GM18505 (cell line): ENCODE measurements around the gene ARMH2.
"Not testable (repeated sequence)": the region's sequence is repeated elsewhere in the genome, so short reads cannot be mapped to it uniquely, and the experiment has no call there.

Experiments used
- ATAC-seq: cut with Tn5 transposase; IDR thresholded peaks from one replicate; pipeline ENCODE4 v1.9.1; 2021; ENCODE audit not compliant: unreplicated experiment
- POLR2A ChIP-seq: IDR thresholded peaks from 4 replicates; pipeline ENCODE4 v1.6.1; 2011; ENCODE audit warnings: borderline replicate concordance; ENCODE audit not compliant: insufficient read depth, insufficient read length; ENCODE audit errors: extremely low read depth

ARMH2 gene

GRCh38 chr6:24797596-24798216 is 1.0 kb downstream of the ARMH2 start:
- ATAC-seq, result no peak
- TF ChIP-seq POLR2A, result no peak

DNA sequence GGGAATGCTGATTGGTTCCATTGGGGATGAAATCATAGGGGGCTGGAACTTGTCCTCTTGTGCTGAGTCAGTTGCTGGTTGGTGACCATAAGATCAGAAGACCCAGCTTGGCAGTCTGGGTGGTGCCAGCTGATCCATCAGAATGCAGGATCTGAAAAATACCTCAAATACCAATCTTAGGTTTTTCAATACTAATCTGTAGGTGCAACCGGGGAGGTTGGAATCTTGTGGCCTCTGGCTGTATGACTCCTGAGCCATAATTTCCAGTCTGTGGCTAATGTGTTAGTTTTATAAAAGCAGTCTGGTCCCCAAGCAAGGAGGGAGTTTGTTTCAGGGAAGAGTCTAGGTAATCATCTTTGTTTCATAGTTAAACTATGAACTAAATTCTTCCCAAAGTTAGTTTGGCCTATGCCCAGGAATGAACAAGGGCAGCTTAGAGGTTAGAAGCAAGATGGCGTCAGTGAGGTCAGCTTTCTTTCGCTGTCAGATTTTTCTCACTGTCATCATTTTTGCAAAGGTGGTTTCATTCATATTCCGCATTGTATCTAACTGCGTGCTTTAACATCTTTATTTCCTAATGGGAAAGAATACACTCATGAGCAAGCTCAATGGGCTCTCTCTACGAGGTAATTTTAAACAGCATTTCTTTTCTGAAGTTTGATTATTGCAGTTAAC is 2.0 kb downstream of the ARMH2 start:
- ATAC-seq, result no peak
- TF ChIP-seq POLR2A, result no peak

- no peak for ATAC-seq
- no peak for TF ChIP-seq POLR2A
These were observed 3.6 kb downstream of the ARMH2 start for GRCh38 chr6:24795106-24795505.

- no peak for TF ChIP-seq POLR2A
- no peak for ATAC-seq
These were observed 10.6 kb downstream of the ARMH2 start for GRCh38 chr6:24788031-24788665.

- ATAC-seq, result no peak
- no peak for TF ChIP-seq POLR2A
These were observed 18.5 kb downstream of the ARMH2 start for GRCh38 chr6:24780206-24780605.

- no peak for ATAC-seq
- no peak for TF ChIP-seq POLR2A
These were observed 19.2 kb downstream of the ARMH2 start for GRCh38 chr6:24779416-24780016.

DNA sequence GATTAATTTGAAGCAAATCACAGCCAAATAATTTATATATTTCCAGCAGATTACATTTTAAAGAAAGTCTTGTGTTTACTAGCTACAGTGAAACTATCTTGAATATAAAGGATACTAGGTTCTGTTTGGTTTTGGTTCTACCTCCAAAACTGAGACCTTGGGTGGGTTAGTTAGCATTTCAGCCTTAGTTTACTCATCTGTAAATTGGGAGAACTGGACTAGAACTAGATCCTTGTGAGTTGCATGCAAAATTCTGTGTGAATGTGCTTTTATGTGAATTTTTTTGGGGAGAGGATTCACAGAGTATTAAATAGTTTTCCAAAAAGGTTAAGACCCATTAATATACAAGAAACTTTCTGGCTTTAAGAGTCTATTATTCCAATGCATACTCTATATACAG is 19.8 kb downstream of the ARMH2 start:
- ATAC-seq, result no peak

DNA sequence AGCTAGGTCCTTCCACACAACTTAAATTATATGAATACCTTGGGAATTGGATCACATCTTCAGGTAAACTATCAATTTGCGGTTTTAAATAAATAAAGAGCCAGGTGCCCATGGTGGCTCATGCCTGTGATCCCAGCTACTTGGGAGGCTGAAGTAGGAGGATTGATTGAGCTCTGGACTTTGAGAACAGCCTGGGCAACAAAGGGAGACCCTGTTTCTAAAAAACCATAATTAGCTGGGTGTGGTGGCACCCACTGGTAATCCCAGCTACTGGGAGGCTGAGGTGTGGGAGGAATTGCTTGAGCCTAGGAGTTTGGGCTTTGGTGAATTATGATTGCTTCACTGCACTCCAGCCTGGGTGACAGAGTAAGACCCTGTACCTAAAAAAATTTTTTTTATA is 20.6 kb downstream of the ARMH2 start:
- no peak for TF ChIP-seq POLR2A
- ATAC-seq, result no peak

More for the DNA sequence above, 19.8 kb downstream of the ARMH2 start:
- TF ChIP-seq POLR2A, result no peak

- ATAC-seq, result no peak
- TF ChIP-seq POLR2A, result no peak
These were observed 21.5 kb downstream of the ARMH2 start for GRCh38 chr6:24777227-24777626.

DNA sequence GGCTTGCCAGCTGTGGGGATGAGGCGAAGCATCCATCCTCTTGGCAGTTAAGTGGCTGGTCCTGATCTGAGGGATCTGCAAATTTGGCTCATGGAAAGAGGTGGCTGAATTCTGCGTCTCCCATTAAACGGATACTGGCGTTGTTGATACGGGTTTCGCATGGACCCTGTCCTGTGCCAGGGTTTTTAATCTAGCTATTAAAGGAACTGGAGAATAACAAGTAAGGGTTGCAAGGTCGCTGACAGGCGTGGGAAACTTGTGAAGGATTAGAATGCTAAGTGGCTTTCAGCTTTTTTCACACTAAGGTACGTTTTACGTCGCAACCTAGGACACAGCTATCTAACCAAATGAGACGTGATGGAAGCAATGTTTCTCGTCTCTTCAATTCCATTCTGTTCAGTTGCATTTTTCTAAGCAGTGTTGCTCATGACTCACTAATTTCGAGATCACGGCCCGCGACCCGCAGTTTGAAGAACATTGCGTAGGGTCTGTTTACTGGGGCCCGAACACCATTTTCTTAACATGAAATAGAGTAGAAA is 23.1 kb downstream of the ARMH2 start:
- peak; percentile 2 for ATAC-seq
- no peak for TF ChIP-seq POLR2A

DNA sequence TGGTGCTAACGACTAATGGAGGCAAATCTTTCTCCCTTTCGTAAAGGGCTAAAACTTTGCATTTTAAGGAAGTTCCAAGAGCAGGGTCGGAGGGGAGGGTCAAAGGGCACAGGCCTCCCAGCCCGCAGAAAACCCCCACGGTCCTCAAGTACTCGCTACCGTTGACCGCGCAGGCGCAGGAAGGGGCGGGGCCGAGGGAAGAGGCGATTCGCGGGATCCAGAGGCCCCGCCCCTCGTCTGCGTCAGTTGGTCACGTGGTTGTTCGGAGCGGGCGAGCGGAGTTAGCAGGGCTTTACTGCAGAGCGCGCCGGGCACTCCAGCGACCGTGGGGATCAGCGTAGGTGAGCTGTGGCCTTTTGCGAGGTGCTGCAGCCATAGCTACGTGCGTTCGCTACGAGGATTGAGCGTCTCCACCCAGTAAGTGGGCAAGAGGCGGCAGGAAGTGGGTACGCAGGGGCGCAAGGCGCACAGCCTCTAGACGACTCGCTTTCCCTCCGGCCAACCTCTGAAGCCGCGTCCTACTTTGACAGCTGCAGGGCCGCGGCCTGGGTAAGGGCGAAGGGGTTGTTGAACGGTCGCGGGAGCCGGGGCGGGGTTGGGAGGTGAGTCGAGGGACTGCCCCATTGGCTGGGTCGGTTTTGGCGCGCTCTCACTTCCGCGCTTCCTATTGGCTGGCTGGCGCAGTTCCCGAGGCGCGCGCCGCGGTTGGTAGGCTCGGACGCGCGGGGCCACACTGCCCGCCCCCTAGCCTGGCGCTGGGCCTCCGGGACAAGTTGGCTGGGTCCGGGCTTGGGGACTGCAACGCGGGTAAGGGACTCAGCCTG is 23.8 kb downstream of the ARMH2 start, which contains the start of gene GMNN:
Gene GMNN, plus strand, starts transcription at position 242 of the 824 bp plus-strand sequence. CDS start 2,310 bp downstream, outside the sequence.
- peak; percentile 87 for TF ChIP-seq POLR2A
- ATAC-seq, result peak; percentile 87

- TF ChIP-seq POLR2A, result no peak
- no peak for ATAC-seq
These were observed 30.4 kb downstream of the ARMH2 start for GRCh38 chr6:24768361-24768760.

DNA sequence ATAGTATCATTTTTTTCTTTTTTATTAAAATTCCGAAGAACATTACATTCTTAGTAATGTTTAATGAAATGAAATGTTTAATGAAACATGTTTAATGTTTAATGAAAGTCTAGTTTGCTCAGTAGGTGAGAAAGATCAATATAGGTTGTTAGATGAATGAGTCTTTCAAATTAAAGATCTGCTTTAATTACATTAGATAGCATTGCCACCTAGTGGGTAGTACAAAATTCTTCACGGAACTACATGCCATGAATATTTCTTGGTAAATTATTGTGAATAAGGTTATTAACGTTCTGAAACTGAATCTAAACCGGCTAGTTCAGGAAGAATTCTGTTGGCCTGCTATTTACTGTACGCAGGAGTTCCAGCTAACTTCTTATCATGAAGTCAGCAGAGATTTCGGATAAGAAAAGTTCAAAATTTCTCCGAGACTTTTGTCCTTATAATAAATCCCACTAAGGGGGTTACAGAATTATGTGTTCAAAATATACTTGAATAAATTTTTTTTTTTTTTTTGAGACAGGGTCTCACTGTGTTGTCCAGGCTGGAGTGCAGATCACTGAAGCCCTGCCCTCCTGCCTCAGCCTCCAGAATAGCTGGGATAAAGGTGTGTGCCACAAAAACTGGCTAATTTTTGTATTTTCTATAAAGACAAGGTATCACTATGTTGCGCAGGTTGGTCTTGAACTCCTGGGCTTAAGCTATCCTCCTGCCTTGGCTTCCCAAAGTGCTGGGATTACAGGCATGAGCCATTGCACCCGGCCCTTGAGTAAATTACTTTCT is 31.8 kb downstream of the ARMH2 start:
- ATAC-seq, result no peak

DNA sequence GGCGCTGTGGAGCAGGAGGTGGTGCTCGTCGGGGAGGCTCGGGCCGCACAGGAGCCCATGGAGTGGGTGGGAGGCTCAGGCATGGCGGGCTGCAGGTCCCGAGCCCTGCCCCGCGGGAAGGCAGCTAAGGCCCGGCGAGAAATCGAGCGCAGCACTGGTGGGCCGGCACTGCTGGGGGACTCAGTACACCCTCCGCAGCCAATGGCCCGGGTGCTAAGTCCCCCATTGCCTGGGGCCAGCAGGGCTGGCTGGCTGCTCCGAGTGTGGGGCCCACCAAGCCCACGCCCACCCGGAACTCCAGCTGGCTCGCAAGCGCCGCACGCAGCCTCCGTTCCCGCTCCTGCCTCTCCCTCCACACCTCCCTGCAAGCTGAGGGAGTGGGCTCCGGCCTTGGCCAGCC is 32.7 kb downstream of the ARMH2 start:
- ATAC-seq, result not testable (repeated sequence)

More for the DNA sequence above, 31.8 kb downstream of the ARMH2 start:
- TF ChIP-seq POLR2A, result no peak

- not testable (repeated sequence) for ATAC-seq
These were observed 33.6 kb downstream of the ARMH2 start for GRCh38 chr6:24764833-24765828.
